ENCODE results near the gene DPP6.

DPP6 gene

DNA sequence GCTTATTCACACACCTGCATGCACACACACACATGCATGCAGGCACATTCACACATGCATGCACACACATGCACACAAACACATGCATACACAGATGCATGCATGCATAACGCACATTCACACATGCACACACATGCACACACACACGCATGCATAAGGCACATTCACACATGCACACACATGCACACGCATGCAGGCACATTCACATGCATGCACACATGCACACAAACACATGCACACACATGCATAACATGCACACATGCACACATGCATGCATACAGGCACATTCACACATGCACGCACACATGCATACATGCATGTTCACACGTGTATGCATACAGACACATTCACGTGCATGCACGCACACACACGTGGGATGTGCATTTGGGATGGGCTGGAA is 784.9 kb downstream of the DPP6 start:
- DNase-seq, result no peak
- TF ChIP-seq, protein P1, sequence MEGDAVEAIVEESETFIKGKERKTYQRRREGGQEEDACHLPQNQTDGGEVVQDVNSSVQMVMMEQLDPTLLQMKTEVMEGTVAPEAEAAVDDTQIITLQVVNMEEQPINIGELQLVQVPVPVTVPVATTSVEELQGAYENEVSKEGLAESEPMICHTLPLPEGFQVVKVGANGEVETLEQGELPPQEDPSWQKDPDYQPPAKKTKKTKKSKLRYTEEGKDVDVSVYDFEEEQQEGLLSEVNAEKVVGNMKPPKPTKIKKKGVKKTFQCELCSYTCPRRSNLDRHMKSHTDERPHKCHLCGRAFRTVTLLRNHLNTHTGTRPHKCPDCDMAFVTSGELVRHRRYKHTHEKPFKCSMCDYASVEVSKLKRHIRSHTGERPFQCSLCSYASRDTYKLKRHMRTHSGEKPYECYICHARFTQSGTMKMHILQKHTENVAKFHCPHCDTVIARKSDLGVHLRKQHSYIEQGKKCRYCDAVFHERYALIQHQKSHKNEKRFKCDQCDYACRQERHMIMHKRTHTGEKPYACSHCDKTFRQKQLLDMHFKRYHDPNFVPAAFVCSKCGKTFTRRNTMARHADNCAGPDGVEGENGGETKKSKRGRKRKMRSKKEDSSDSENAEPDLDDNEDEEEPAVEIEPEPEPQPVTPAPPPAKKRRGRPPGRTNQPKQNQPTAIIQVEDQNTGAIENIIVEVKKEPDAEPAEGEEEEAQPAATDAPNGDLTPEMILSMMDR (IDR thresholded peaks at IDR 0.05; ENCODE audit: low read depth, low read length, missing control alignments), result no peak
- Histone ChIP-seq H3K4me3 (ENCODE audit: low read depth, low read length) (no peak overlapping the region), H3K27ac (no peak overlapping the region), H3K36me3 (replicated peaks) (no peaks in the 10 kb centered on the region), H3K27me3 (replicated peaks) (no peaks in the 10 kb centered on the region)
- in situ Hi-C loops (cut with HindIII; ENCODE audit: low pct_ligation_motif_present, low sequenced_read_pairs), result no loop called here

DNA sequence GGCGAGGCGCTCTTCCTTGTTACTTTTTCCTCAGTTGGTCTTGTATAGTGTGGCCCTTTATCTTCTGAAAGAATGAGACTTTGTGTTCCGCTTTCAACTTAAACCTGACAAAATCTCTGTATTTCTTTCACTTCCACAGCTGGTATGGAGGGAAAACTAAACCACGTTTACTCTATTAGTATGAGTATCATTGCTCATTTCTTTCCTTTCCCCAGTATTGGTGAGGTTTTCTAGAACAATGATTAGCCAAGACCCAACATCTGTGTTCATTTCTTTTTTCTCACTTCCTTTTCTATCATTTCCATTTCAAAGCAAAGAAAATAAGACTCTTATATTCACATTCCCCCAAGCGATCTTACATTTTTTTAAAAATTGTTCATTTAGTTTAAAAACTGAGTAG is 785.4 kb downstream of the DPP6 start:
- no peak overlapping the region for H3K27ac ChIP-seq
- in situ Hi-C loops (cut with HindIII; ENCODE audit: low pct_ligation_motif_present, low sequenced_read_pairs), result no loop called here
- H3K36me3 ChIP-seq (replicated peaks), result no peaks in the 10 kb centered on the region
- H3K4me3 ChIP-seq (ENCODE audit: low read depth, low read length), result no peak overlapping the region
- TF ChIP-seq, protein P1 (IDR thresholded peaks at IDR 0.05; ENCODE audit: low read depth, low read length, missing control alignments), result no peak
- DNase-seq, result no peak
- H3K27me3 ChIP-seq (replicated peaks), result no peaks in the 10 kb centered on the region

DNA sequence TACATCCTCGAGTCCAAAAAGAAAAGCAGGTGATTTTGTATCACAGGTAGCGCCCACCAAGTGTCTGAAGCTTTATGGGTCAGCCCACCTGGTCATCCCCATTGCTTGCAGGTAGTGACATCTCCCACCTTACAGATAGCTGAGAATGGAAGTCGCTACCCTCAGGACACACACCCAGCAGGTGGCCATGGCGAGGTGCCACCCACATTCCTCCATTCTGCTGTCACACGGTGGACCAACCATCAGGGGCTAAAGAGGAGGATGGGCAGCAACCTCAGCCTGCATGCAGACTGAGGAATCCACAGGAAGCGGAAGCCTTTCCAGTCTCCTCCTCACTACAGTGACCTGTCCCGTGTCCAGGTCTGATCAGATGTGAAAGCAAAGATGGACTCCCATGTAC is 787.9 kb downstream of the DPP6 start:
- H3K27ac ChIP-seq, result no peak overlapping the region
- TF ChIP-seq, protein P1 (IDR thresholded peaks at IDR 0.05; ENCODE audit: low read depth, low read length, missing control alignments), result no peak
- no peaks in the 10 kb centered on the region for H3K36me3 ChIP-seq (replicated peaks)
- in situ Hi-C loops (cut with HindIII; ENCODE audit: low pct_ligation_motif_present, low sequenced_read_pairs), result no loop called here
- no peak overlapping the region for H3K4me3 ChIP-seq (ENCODE audit: low read depth, low read length)
- H3K27me3 ChIP-seq (replicated peaks), result no peaks in the 10 kb centered on the region
- DNase-seq, result no peak

DNA sequence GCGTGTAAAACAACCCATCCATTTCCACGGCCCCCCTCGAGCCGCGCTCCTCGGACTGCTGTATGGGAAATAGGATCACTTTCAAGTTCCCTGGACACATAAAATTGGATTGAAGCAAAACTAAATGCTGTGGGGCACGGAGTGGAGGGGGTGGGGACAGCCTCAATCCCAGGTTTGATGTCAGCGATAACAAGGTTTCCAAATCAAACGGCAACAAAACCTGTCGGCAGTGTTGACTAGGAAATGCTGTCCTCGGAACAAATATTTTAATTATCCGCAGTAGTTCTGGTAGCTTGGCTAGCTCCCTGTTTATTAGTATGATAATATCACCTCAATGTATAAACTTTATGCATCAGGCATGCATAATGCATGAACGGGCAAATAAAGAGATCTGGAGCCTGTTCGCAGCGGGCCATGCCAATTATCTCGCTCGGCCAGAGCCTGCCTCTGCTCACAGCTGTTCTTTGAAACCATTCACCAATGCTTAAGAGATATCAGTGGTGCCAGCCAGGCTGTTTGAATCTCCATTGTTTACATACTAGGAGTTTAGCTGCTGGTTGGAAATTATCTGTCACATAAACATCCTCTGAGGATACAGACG is 789.6 kb downstream of the DPP6 start:
- Histone ChIP-seq H3K27me3 (replicated peaks) (no peaks in the 10 kb centered on the region), H3K4me3 (ENCODE audit: low read depth, low read length) (no peak overlapping the region), H3K27ac (no peak overlapping the region), H3K36me3 (replicated peaks) (no peaks in the 10 kb centered on the region)
- in situ Hi-C loops (cut with HindIII; ENCODE audit: low pct_ligation_motif_present, low sequenced_read_pairs), result no loop called here
- DNase-seq, result no peak
- TF ChIP-seq, protein P1 (IDR thresholded peaks at IDR 0.05; ENCODE audit: low read depth, low read length, missing control alignments), result no peak

DNA sequence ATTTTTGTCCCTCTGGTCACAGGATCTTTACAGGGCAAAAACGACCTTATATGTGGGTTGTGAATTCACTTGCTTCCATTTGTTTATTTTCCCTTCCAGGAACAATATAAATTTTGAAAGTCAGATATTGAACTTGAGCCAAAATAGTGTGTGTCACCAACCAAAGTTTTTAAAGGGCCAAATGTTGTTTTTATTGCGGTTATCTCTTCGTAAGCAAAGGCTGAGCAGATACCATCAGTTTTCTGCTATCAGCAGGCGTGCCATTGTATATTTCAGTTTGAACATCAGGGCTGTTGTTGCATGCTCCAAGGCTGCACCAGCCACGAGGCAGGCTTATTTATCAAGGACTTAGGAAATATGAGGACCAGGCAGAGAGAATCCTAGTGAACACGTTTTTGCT is 790.4 kb downstream of the DPP6 start:
- TF ChIP-seq, protein P1 (IDR thresholded peaks at IDR 0.05; ENCODE audit: low read depth, low read length, missing control alignments), result no peak
- in situ Hi-C loops (cut with HindIII; ENCODE audit: low pct_ligation_motif_present, low sequenced_read_pairs), result no loop called here
- Histone ChIP-seq H3K27ac (no peak overlapping the region), H3K36me3 (replicated peaks) (no peaks in the 10 kb centered on the region), H3K27me3 (replicated peaks) (no peaks in the 10 kb centered on the region), H3K4me3 (ENCODE audit: low read depth, low read length) (no peak overlapping the region)
- no peak for DNase-seq

DNA sequence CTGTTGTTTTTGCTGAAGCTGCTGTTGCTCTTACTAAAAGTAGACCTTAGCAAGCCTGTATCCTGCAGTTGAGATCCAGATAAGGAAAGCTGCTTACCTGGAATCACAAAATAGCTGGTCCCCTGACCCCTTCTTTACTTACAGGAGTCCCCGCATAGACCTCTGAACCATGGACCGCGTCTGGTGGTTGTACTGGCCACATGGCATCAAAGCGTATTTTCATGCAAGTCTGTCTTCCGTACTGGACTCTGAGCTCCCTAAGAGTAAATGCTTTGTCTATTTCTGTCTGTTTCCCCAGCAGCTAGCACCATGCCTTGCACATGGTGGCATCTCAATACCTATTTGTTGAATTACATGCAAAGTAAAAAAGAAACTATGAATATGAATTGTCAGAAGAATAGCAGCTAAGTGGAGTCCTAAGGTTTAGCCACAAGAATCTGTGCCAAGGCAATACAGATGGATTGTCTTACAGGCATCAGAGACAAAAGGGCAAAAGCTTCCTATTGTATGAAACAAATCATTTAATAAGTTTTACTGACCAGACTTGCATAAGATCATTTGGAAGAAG is 791.6 kb downstream of the DPP6 start:
- TF ChIP-seq, protein P1 (IDR thresholded peaks at IDR 0.05; ENCODE audit: low read depth, low read length, missing control alignments), result no peak
- no peak overlapping the region for H3K4me3 ChIP-seq (ENCODE audit: low read depth, low read length)
- H3K27me3 ChIP-seq (replicated peaks), result no peaks in the 10 kb centered on the region
- in situ Hi-C loops (cut with HindIII; ENCODE audit: low pct_ligation_motif_present, low sequenced_read_pairs), result no loop called here
- no peak for DNase-seq
- H3K27ac ChIP-seq, result no peak overlapping the region
- no peaks in the 10 kb centered on the region for H3K36me3 ChIP-seq (replicated peaks)

Data from brain microvascular endothelial cell (primary cell).